HG03571 (cell line): ENCODE results near the gene MYO18A.

Experiments used
- ATAC-seq: cut with Tn5 transposase; IDR thresholded peaks from one replicate; pipeline ENCODE4 v1.9.1; 2021; ENCODE audit not compliant: unreplicated experiment

Gene MYO18A

DNA sequence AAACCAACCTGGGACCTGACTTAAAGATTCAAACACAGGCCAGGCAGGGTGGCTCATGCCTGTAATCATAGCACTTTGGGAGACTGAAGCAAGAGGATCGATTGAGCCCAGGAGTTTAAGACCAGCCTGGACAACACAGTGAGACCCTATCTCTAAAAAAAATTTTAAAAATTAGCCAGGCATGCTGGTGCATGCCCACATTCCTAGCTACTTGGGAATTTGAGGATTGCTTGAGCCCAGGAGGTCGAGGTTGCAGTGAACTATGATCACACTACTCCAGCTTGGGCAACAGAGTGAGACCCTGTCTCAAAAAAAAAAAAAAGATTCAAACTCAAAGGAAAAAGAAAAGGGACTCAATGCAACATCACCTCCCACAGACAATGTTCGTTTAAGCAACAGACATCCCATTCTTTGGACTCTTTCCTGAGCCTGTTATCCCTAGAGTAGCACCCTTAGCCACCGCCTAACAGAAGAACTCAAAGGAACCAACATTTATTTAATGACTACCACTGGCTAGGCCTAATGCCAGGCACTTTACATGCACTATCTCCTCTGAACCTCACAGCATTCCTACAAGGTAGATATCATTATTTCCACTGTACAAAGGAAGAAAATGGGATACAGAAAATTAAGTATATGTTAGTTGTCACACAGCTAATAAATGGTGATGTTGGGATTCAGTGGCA lies 12.7 kb downstream of the MYO18A start:
- no peak for ATAC-seq

GRCh38 chr17:29166507-29166887 lies 13.7 kb downstream of the MYO18A start:
- ATAC-seq = no peak

DNA sequence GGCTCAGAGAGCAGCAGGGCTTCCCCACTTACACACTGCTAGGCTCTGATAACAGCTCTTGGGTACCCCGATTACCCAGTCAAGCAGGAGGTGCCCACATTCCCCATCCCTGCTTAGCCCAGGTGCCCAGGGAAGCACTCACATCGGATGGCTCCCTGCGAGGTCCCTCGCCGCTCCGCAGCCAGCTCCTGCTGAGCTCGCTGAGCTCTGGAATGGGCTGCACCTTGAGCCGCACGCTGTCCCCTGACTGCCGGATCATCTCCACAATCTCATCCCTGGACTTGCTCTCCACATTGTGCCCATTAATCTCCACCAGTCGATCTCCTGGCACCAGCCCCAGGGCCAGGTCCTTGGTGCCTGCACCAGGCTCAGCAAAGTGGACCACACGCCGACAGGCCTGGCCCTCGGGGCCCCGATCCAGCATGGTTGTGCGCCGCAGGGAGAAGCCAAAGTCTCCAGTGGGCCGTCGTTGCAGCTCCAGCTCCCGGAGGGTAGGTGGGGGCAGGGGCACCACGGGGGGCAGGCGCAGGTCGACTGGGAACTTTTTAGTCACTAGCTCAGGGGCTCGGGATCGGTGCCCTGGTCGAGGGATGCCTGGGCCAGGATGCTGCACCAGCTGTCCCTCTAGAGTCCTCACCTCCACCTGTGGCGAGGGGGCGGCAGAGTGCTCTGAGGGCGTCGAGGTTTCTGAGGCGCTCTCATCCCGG lies 14.2 kb downstream of the MYO18A start:
- ATAC-seq = no peak

- no peak for ATAC-seq
These were observed 14.9 kb downstream of the MYO18A start for GRCh38 chr17:29165261-29165660.

DNA sequence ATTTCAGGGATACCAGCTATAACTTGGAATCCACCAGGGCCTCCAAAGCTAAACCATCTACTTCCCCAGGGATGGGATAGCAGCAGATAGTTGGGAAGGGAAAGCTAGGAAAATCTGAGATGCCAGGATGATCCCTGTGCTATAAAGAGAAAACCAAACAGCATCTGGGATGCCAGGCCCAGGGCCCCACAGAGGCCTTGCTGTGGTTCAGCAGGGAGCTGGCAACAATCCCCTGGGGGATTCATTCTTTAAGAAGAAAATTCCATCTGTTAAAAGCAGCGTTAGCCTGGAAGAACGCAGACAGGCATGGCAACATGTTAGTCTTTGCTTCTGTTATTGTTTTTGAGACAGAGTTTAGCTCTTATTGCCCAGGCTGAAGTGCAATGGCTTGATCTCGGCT lies 16.6 kb downstream of the MYO18A start:
- ATAC-seq = no peak

GRCh38 chr17:29162909-29163341 lies 17.3 kb downstream of the MYO18A start:
- ATAC-seq = no peak

- ATAC-seq = no peak
These were observed 17.9 kb downstream of the MYO18A start for GRCh38 chr17:29162082-29162908.

- no peak for ATAC-seq
These were observed 19.9 kb downstream of the MYO18A start for GRCh38 chr17:29160253-29160652.

DNA sequence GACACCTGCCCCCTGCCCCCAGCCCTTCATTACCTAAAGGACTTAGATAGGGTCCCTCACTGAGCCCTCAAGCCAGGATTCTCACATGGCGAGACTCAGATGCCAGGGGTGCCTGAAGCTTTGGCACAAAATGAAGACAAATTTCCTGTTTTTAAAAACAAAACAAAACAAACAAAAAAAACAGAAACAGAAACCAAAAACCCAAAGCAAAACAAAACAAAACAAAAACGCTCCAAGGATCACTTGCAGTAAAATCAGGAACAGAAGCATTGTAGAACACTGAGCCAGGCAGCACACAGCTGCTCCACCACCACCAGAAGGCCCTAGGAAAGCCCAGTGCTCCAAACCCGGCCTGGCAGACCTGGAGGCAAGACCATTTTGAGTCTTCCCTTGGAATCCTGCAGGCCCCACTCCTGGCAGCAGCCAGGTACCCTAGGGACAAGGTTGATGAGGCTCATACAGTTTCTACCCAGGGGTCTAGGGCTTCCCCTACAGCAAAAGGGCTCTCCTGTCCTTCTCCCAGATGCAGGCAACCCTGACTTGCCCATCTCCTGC lies 20.8 kb downstream of the MYO18A start:
- ATAC-seq = no peak

GRCh38 chr17:29158488-29159275 lies 21.5 kb downstream of the MYO18A start:
- ATAC-seq = no peak

DNA sequence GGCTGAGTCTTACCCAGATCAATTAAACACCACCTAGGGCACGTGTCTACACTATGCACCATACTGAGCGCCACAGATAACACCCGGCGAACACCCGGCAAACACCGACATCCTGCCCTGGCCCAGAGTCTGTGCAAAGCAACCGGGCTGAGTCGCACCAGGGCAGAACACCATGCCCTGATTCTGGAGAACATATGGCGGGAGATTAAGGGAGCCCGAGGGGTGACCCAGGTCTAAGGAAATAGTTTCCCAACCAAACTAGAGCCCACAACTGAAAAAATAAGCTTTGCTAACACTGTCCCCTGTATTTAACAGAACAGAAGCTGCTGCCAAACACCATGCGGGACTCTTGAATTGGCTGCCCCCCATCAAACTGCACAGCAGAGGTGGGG lies 22.1 kb downstream of the MYO18A start:
- ATAC-seq = no peak

- no peak for ATAC-seq
These were observed 22.9 kb downstream of the MYO18A start for GRCh38 chr17:29157310-29157709.

GRCh38 chr17:29156781-29157180 lies 23.4 kb downstream of the MYO18A start:
- ATAC-seq = no peak

DNA sequence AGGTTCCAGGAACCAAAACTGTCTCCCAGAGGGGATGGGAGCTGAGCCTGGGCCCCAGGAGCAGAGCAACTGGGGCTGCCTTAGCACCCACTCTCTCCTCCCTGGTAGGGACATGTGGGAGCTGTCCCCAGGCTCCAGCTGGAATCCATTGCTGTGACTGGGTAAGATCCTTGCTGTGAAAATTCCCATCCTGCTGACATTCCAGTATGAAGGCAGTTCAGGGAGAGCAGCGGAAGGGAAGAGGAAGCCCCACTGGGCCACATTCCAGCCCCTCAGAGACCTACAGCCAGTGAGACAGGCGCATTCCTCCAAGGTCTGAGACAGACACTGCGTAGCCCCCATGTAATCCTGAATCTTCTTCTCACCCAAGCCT lies 24.2 kb downstream of the MYO18A start:
- no peak for ATAC-seq

DNA sequence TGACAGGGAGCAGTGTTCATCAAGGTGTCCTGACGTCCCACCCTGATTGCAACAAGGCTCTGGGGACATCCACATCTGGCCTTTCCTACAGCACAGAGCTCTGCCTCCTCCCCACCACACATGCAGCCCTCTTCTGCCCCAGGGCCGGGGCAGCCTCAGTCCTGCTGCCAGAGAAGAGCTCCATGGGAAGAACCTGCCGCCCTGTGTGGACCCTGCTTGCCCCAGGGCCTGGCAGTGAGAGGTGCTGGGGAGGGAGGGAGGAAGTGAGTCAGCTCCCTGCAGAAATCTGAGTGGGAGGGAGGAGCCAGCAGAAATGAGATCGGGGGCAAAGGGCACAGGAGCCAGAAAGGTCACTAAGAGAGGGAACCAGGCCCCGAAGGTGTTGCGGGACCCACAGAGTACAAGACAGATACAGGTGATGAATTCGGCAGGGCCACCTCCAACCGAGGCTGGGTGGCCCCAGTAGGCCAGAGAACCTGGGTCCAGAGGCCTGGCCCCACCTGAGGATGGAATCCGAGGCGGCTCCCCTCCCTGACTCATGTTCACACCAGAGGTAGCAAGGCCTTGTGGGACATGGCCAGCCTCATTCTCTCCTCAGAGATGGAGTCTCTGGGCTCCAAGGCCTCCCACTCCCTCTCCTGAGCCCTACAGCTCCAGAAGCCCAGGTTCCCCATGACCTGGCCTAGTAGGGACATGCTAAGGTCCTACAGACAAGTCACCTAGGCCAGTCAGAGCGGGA lies 24.8 kb downstream of the MYO18A start:
- ATAC-seq = no peak

DNA sequence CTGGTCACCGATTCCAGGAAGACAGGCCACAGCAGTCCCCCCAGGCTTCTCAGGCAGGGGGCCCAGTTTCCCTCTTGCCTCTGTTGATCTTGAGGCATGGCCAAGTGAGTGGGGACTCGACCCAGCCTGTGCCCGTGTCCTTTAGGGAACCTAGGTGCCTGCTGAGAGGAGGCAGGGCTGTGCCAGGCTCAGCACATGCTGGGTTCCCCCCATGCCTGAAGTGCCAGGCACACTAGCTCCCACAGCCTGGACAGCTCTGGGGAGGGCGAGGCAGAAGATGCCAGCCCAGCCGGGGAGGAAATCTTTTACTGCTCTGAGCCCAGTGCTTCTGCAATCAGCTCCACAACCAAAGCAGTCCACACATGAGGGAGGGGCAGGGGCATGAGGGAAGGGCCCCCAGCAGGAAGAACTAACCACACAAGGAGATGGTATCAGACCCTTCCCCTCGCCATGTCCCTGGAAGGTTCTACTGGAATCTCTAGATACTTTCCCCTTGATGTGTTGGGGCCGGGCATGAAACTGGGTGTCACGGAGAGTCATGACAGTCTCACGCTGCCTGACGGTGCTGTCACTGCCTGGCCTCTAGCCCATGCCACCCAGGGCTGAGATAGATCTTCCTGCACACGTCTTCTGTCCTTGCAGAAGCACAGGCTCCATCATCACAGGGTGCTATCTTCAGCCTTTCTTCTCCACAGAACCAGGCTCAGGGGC lies 25.5 kb downstream of the MYO18A start:
- no peak for ATAC-seq

DNA sequence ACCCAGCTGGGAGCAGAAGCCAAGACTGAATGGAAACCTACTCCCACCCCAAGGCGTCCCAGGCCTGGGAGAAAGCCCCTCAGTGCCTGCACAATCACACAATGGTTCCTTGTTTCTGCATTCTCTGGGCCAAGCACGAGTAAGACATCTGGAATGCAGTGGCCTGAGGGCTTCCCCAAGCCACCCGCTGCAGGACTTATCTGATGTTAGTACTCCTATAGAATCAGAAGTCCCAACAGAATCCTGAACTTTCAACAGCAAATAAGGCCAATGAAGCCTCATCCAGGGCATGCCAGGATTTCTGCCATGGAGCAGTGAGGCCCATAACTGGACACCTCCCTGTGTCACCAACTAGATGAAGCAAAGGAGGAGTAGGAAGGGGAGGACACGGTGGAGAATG lies 28.6 kb downstream of the MYO18A start:
- ATAC-seq = no peak

- ATAC-seq = no peak
These were observed 30.0 kb downstream of the MYO18A start for GRCh38 chr17:29150161-29150560.

GRCh38 chr17:29149431-29150064 lies 30.6 kb downstream of the MYO18A start:
- ATAC-seq = no peak
